Measurements from ENCODE around the gene MUTYH.
A peak's percentile ranks its signal among the peaks of the same experiment; 100 is the strongest.

The MUTYH gene

DNA sequence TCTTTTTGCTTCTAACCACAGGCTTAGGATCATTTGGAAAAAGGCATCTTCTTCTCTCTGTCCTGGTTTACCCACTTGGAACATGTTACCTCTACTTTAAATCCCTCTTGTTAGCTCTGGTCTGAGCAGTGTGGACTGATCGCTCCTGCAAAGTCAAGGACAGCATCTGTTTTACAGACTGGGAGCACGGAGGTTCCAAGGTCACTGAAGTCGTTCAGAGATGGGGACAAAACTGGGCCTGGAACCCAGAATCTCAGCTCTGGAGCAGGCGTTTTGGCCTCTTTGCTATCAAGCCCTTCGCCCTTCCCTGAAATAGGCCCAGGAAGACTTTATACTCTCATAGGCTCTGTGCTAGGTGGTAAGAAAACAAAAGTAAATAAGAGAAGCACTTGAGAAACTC is 11.3 kb upstream of the MUTYH start:
- Histone ChIP-seq H3K9me3 (ENCODE audit: control insufficient read depth, low read length) (no peaks in the 10 kb centered on the region), H2AFZ (no peak overlapping the region), H3K4me3 (ENCODE audit: low read depth, low read length) (no peak overlapping the region), H3K4me2 (ENCODE audit: low read length) (no peak overlapping the region), H3K4me1 (peaks cover 26% of the 10 kb centered on the region), H3K27me3 (ENCODE audit: control insufficient read depth, insufficient read depth, low read length) (no peaks in the 10 kb centered on the region), H3K9ac (no peak overlapping the region), H3K36me3 (ENCODE audit: control insufficient read depth, insufficient read depth, low read length) (no peaks in the 10 kb centered on the region), H3K27ac (no peak overlapping the region), H3K79me2 (no peaks in the 10 kb centered on the region)
- TF ChIP-seq, protein P1, sequence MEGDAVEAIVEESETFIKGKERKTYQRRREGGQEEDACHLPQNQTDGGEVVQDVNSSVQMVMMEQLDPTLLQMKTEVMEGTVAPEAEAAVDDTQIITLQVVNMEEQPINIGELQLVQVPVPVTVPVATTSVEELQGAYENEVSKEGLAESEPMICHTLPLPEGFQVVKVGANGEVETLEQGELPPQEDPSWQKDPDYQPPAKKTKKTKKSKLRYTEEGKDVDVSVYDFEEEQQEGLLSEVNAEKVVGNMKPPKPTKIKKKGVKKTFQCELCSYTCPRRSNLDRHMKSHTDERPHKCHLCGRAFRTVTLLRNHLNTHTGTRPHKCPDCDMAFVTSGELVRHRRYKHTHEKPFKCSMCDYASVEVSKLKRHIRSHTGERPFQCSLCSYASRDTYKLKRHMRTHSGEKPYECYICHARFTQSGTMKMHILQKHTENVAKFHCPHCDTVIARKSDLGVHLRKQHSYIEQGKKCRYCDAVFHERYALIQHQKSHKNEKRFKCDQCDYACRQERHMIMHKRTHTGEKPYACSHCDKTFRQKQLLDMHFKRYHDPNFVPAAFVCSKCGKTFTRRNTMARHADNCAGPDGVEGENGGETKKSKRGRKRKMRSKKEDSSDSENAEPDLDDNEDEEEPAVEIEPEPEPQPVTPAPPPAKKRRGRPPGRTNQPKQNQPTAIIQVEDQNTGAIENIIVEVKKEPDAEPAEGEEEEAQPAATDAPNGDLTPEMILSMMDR (IDR thresholded peaks at IDR 0.05) = no peak

GRCh38 chr1:45348966-45349677 is 8.9 kb upstream of the MUTYH start:
- Histone ChIP-seq H3K79me2 (no peaks in the 10 kb centered on the region), H3K36me3 (ENCODE audit: control insufficient read depth, insufficient read depth, low read length) (no peaks in the 10 kb centered on the region), H3K27me3 (ENCODE audit: control insufficient read depth, insufficient read depth, low read length) (no peaks in the 10 kb centered on the region), H2AFZ (peak overlapping the region; percentile 83), H3K9me3 (ENCODE audit: control insufficient read depth, low read length) (no peaks in the 10 kb centered on the region), H3K27ac (peak overlapping the region; percentile 94), H3K4me3 (ENCODE audit: low read depth, low read length) (no peak overlapping the region), H3K4me2 (ENCODE audit: low read length) (peak overlapping the region; percentile 54), H3K4me1 (peaks cover 26% of the 10 kb centered on the region), H3K9ac (no peak overlapping the region)
- TF ChIP-seq, protein P1 (IDR thresholded peaks at IDR 0.05) = no peak

GRCh38 chr1:45348609-45348965 is 8.3 kb upstream of the MUTYH start:
- Histone ChIP-seq H3K36me3 (ENCODE audit: control insufficient read depth, insufficient read depth, low read length) (no peaks in the 10 kb centered on the region), H3K27me3 (ENCODE audit: control insufficient read depth, insufficient read depth, low read length) (no peaks in the 10 kb centered on the region), H3K27ac (peak overlapping the region; percentile 94), H3K4me2 (ENCODE audit: low read length) (peak overlapping the region; percentile 22), H2AFZ (peak overlapping the region; percentile 83), H3K9ac (no peak overlapping the region), H3K9me3 (ENCODE audit: control insufficient read depth, low read length) (no peaks in the 10 kb centered on the region), H3K4me1 (peaks cover 26% of the 10 kb centered on the region), H3K79me2 (no peaks in the 10 kb centered on the region), H3K4me3 (ENCODE audit: low read depth, low read length) (no peak overlapping the region)
- TF ChIP-seq, protein P1 (IDR thresholded peaks at IDR 0.05) = no peak

- Histone ChIP-seq H2AFZ (peak overlapping the region; percentile 83), H3K9me3 (ENCODE audit: control insufficient read depth, low read length) (no peaks in the 10 kb centered on the region), H3K4me2 (ENCODE audit: low read length) (peak overlapping the region; percentile 22), H3K27ac (peak overlapping the region; percentile 94), H3K9ac (no peak overlapping the region), H3K4me1 (peaks cover 26% of the 10 kb centered on the region), H3K27me3 (ENCODE audit: control insufficient read depth, insufficient read depth, low read length) (no peaks in the 10 kb centered on the region), H3K36me3 (ENCODE audit: control insufficient read depth, insufficient read depth, low read length) (no peaks in the 10 kb centered on the region), H3K4me3 (ENCODE audit: low read depth, low read length) (no peak overlapping the region), H3K79me2 (no peaks in the 10 kb centered on the region)
- TF ChIP-seq, protein P1 (IDR thresholded peaks at IDR 0.05) = no peak
Measured at GRCh38 chr1:45348020-45348419, 7.8 kb upstream of the MUTYH start.

DNA sequence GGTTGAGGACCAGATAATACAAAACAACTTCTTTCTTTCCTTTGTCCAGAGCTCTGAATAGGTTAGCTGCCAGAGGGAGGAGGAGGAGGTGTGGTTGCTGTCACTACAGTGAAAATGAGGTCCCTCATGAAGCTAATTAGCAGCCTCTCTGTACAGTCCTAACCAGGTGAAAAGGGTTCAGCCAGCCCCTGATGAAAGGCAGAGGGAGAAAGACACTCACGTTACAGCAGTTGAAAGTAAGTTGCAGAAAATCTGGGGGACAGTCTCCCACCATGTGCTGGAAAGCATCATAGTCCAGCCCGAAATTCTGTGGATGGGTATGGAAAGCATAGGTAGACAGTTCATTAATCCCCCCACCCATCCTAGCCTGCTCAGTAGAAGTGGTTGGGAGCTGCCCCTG is 6.2 kb upstream of the MUTYH start:
- Histone ChIP-seq H3K36me3 (ENCODE audit: control insufficient read depth, insufficient read depth, low read length) (no peaks in the 10 kb centered on the region), H3K9me3 (ENCODE audit: control insufficient read depth, low read length) (no peaks in the 10 kb centered on the region), H2AFZ (no peak overlapping the region), H3K79me2 (peaks cover 2% of the 10 kb centered on the region), H3K9ac (no peak overlapping the region), H3K27me3 (ENCODE audit: control insufficient read depth, insufficient read depth, low read length) (no peaks in the 10 kb centered on the region), H3K4me2 (ENCODE audit: low read length) (no peak overlapping the region), H3K4me3 (ENCODE audit: low read depth, low read length) (no peak overlapping the region), H3K27ac (no peak overlapping the region), H3K4me1 (peaks cover 26% of the 10 kb centered on the region)
- TF ChIP-seq, protein P1 (IDR thresholded peaks at IDR 0.05) = no peak
